BLaER1 treated with 17β-estradiol and CSF1 and Interleukin-3, amounts not matched to agents 10 nM and 100 nM (cell line): ENCODE measurements around the gene PPT1.

Experiments
- H3K27ac ChIP-seq, 11 experiments: shearing (Covaris generic); formaldehyde crosslinking; 2 replicates each; pipeline ENCODE4 v1.8.1; 2022
- H3K27me3 ChIP-seq, 11 experiments: shearing (Covaris generic); formaldehyde crosslinking; 2 replicates each; pipeline ENCODE4 v1.8.1; 2022
- H3K36me3 ChIP-seq, 11 experiments: shearing (Covaris generic); formaldehyde crosslinking; 2 replicates each; pipeline ENCODE4 v1.8.1; 2022
- H3K4me1 ChIP-seq, 10 experiments: shearing (Covaris generic); formaldehyde crosslinking; 2 replicates each; pipeline ENCODE4 v1.8.1; 2022
- H3K4me2 ChIP-seq, 11 experiments: shearing (Covaris generic); formaldehyde crosslinking; 2 replicates each; pipeline ENCODE4 v1.8.1; 2022
- H3K4me3 ChIP-seq, 10 experiments: shearing (Covaris generic); formaldehyde crosslinking; 2 replicates each; pipeline ENCODE4 v1.8.1; 2022
- H3K9ac ChIP-seq, 11 experiments: shearing (Covaris generic); formaldehyde crosslinking; 2 replicates each; pipeline ENCODE4 v1.8.1; 2022
- H3K9me3 ChIP-seq, 11 experiments: shearing (Covaris generic); formaldehyde crosslinking; replicated peaks in 1 of 11; 2 replicates each; pipeline ENCODE4 v1.8.1; 2022
- H4K20me1 ChIP-seq, 11 experiments: shearing (Covaris generic); formaldehyde crosslinking; 2 replicates each; pipeline ENCODE4 v1.8.1; 2022
- Cebpa-rat ChIP-seq, 11 experiments: shearing (Covaris generic); IDR thresholded peaks; 2 replicates each; pipeline ENCODE4 v1.8.1; 2022

Gene PPT1

DNA sequence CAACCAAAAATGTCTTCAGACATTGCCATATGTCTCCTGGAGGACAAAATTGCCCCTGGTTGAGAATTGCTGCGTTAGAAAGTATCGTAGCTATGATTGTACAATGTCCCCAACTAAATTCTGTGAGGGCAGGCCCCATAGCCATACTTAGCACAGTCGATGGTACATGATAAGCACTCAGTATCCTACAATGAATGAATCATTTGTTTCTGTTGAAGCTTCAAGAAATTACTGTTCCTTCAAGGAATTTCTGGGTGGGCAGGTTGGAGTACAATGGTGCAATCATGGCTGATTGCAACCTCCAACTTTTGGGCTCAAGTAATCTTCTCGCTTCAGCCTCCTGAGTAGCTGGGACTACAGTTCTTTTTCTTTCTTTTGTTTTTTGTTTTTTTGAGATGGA is 51.9 kb downstream of the PPT1 start:
- Histone ChIP-seq H3K27ac (peak overlapping the region in 6 of 11 experiments; percentile 6 to 38 (median 12); a peak in 6 of 22 replicates), H3K4me1 (peaks cover 32 to 86% (median 71%) of the 10 kb centered on the region in 10 experiments), H3K9ac (peak overlapping the region in 4 of 11 experiments; percentile 5 to 93 (median 30); a peak in 3 of 22 replicates), H3K4me2 (peak overlapping the region in 9 of 11 experiments; percentile 16 to 100 (median 93); a peak in 17 of 22 replicates), H4K20me1 (peaks cover 67 to 92% (median 85%) of the 10 kb centered on the region in 11 experiments), H3K4me3 (peak overlapping the region in 4 of 10 experiments; percentile 3 to 98 (median 90); a peak in 6 of 20 replicates), H3K27me3 (no peaks in the 10 kb centered on the region), H3K9me3 (no peaks in the 10 kb centered on the region), H3K36me3 (peaks cover 61 to 89% (median 83%) of the 10 kb centered on the region in 11 experiments)
- no peak for TF ChIP-seq Cebpa-rat (IDR thresholded peaks at IDR 0.05)

- Histone ChIP-seq H4K20me1 (peaks cover 67 to 81% (median 76%) of the 10 kb centered on the region in 11 experiments), H3K27me3 (no peaks in the 10 kb centered on the region), H3K36me3 (peaks cover 61 to 79% (median 73%) of the 10 kb centered on the region in 11 experiments), H3K4me3 (peak overlapping the region in 6 of 10 experiments; percentile 70 to 99 (median 94); a peak in 11 of 20 replicates), H3K4me1 (peaks cover 34 to 76% (median 62%) of the 10 kb centered on the region in 10 experiments), H3K4me2 (peak overlapping the region; percentile 84 to 100 (median 94); a peak in 19 of 22 replicates), H3K27ac (peak overlapping the region in 8 of 11 experiments; percentile 1 to 99 (median 98); a peak in 10 of 22 replicates), H3K9ac (peak overlapping the region in 8 of 11 experiments; percentile 3 to 98 (median 94); a peak in 11 of 22 replicates), H3K9me3 (no peaks in the 10 kb centered on the region)
- TF ChIP-seq Cebpa-rat (IDR thresholded peaks at IDR 0.05): no peak
Observed at GRCh38 chr1:40044110-40044509, 52.9 kb downstream of the PPT1 start.

GRCh38 chr1:40042341-40042740 is 54.7 kb downstream of the PPT1 start:
- Histone ChIP-seq H3K9ac (peak overlapping the region; percentile 92 to 98 (median 97)), H3K4me3 (peak overlapping the region; percentile 70 to 100 (median 98)), H3K4me1 (peaks cover 50 to 76% (median 66%) of the 10 kb centered on the region in 10 experiments)

DNA sequence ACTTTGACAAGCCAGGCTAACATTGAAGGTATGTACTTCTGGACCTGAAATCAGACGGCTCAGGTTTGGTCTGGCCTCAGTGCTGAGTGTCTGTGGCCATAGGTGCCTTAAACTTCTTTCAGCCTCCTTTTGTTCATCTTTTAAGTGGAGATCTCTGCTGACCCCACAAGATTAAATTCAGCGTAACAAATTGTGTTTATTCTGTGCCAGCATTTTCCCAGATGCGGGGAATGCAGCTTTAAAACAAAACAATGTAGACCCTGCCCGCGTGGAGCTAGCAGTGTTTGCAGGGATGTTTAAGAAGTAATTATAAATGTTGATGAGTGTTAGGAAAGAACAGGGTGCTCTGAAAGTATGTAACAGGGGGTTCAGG is 55.6 kb downstream of the PPT1 start:
- Histone ChIP-seq H3K27ac (peak overlapping the region; percentile 83 to 99 (median 98)), H3K27me3 (no peaks in the 10 kb centered on the region), H4K20me1 (peaks cover 45 to 54% (median 51%) of the 10 kb centered on the region in 11 experiments; a peak in 21 of 22 replicates), H3K4me3 (peak overlapping the region; percentile 70 to 100 (median 98)), H3K4me1 (peaks cover 56 to 76% (median 72%) of the 10 kb centered on the region in 10 experiments), H3K9ac (peak overlapping the region; percentile 92 to 98 (median 97)), H3K36me3 (peaks cover 37 to 53% (median 47%) of the 10 kb centered on the region in 11 experiments), H3K9me3 (no peaks in the 10 kb centered on the region), H3K4me2 (peak overlapping the region; percentile 84 to 100 (median 94))
- TF ChIP-seq Cebpa-rat (IDR thresholded peaks at IDR 0.05): no peak

More at GRCh38 chr1:40042341-40042740, 54.7 kb downstream of the PPT1 start:
- Histone ChIP-seq H3K4me2 (peak overlapping the region; percentile 84 to 100 (median 94)), H3K36me3 (peaks cover 44 to 62% (median 55%) of the 10 kb centered on the region in 11 experiments), H3K27ac (peak overlapping the region in 9 of 11 experiments; percentile 93 to 99 (median 98); a peak in 17 of 22 replicates), H3K9me3 (no peaks in the 10 kb centered on the region), H4K20me1 (peaks cover 53 to 63% (median 59%) of the 10 kb centered on the region in 11 experiments; a peak in 21 of 22 replicates), H3K27me3 (no peaks in the 10 kb centered on the region)
- TF ChIP-seq Cebpa-rat (IDR thresholded peaks at IDR 0.05): no peak

GRCh38 chr1:40040511-40041465 is 56.3 kb downstream of the PPT1 start, which contains the start of gene CAP1:
TSS of gene CAP1 (plus strand) at chr1:40040729. CDS start at chr1:40059347, 18,618 bp downstream.
- peak within 1 kb of the TSS; percentile 92 to 98 (median 97) for H3K9ac ChIP-seq
- H3K4me3 ChIP-seq: peak within 1 kb of the TSS; percentile 70 to 100 (median 98)
- H3K27ac ChIP-seq: peak within 1 kb of the TSS; percentile 93 to 99 (median 98)
- no peaks in the 10 kb centered on the region for H3K9me3 ChIP-seq
- peak within 1 kb of the TSS; percentile 87 to 100 (median 94) for H3K4me2 ChIP-seq
- H3K4me1 ChIP-seq: peaks cover 62 to 79% (median 74%) of the 10 kb centered on the region in 10 experiments
- peaks cover 39 to 48% (median 44%) of the 10 kb centered on the region in 11 experiments; a peak in 21 of 22 replicates for H4K20me1 ChIP-seq
- peaks cover 31 to 46% (median 40%) of the 10 kb centered on the region in 11 experiments for H3K36me3 ChIP-seq
- H3K27me3 ChIP-seq: no peaks in the 10 kb centered on the region
- no peak for TF ChIP-seq Cebpa-rat (IDR thresholded peaks at IDR 0.05)

GRCh38 chr1:40039757-40040510 is 57.1 kb downstream of the PPT1 start:
- Histone ChIP-seq H3K27me3 (no peaks in the 10 kb centered on the region), H3K36me3 (peaks cover 22 to 38% (median 31%) of the 10 kb centered on the region in 11 experiments), H3K9ac (peak overlapping the region; percentile 92 to 98 (median 97)), H3K4me2 (peak overlapping the region; percentile 65 to 92 (median 89)), H3K4me3 (peak overlapping the region; percentile 70 to 100 (median 98)), H3K4me1 (peaks cover 68 to 79% (median 75%) of the 10 kb centered on the region in 10 experiments), H4K20me1 (peaks cover 30 to 39% (median 36%) of the 10 kb centered on the region in 11 experiments; a peak in 21 of 22 replicates), H3K27ac (peak overlapping the region; percentile 93 to 99 (median 98)), H3K9me3 (no peaks in the 10 kb centered on the region)
- TF ChIP-seq Cebpa-rat (IDR thresholded peaks at IDR 0.05): no peak

- Histone ChIP-seq H3K9me3 (no peaks in the 10 kb centered on the region), H3K4me1 (peaks cover 70 to 81% (median 77%) of the 10 kb centered on the region in 10 experiments), H3K36me3 (peaks cover 16 to 31% (median 25%) of the 10 kb centered on the region in 11 experiments; a peak in 21 of 22 replicates), H3K4me2 (peak overlapping the region; percentile 65 to 92 (median 89)), H3K4me3 (peak overlapping the region; percentile 70 to 100 (median 98)), H3K27me3 (no peaks in the 10 kb centered on the region), H3K27ac (peak overlapping the region; percentile 93 to 99 (median 98)), H4K20me1 (peaks cover 24 to 33% (median 30%) of the 10 kb centered on the region in 11 experiments; a peak in 21 of 22 replicates), H3K9ac (peak overlapping the region; percentile 92 to 98 (median 97))
- TF ChIP-seq Cebpa-rat (IDR thresholded peaks at IDR 0.05): no peak
Observed at GRCh38 chr1:40039245-40039756, 57.8 kb downstream of the PPT1 start.
